ENCODE data around the gene CD2. TPM values are rescaled to one million over a fixed set of nuclear protein-coding genes. Genes with fewer than 3 reads are reported as not detected.

CD2 gene
- total and polyA plus RNA-seq, 2 donors (not counting 3 experiments of a cell fraction or from before 2014, with no cell fraction given): not detected

DNA sequence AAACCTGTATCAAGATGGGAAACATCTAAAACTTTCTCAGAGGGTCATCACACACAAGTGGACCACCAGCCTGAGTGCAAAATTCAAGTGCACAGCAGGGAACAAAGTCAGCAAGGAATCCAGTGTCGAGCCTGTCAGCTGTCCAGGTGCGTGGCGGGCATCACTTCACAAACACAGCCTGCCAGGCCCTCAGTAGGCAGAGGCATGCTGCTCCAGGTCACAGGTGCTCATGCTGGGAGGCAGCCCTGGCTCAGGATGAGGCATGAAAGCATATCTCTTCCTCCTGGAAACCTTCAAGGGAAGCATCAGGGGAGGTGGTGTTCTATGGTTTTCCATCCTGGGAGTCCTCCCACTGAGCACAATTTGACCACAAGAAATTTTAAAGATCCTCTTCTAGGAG is 6.3 kb downstream of the CD2 start:
- Histone ChIP-seq H2AFZ (ENCODE audit: low read depth, low read length) (no peak overlapping the region), H3K4me3 (replicated peaks in 1 of 3; ENCODE audit: insufficient read depth in 1 of 3, low read depth in 1 of 3, low read length in 3 of 3) (no peak overlapping the region), H3K36me3 (ENCODE audit: control insufficient read depth in 2 of 2, extremely low read depth in 1 of 2, insufficient read depth in 2 of 2, low read length in 2 of 2) (no peaks in the 10 kb centered on the region), H3K27me3 (ENCODE audit: control insufficient read depth in 2 of 2, insufficient read depth in 2 of 2, low read length in 2 of 2) (no peaks in the 10 kb centered on the region), H3K9me1 (replicated peaks; ENCODE audit: control insufficient read depth, extremely low read depth, insufficient read depth, low read length) (no peaks in the 10 kb centered on the region), H3K4me2 (ENCODE audit: insufficient read depth, low read length) (no peak overlapping the region), H3K9me3 (replicated peaks; ENCODE audit: control insufficient read depth, insufficient read depth, low read length) (no peaks in the 10 kb centered on the region), H3K79me2 (ENCODE audit: control insufficient read depth, insufficient read depth, low read length) (no peaks in the 10 kb centered on the region), H4K20me1 (replicated peaks; ENCODE audit: control insufficient read depth, extremely low read depth, insufficient read depth, low read length) (no peaks in the 10 kb centered on the region), H3K4me1 (ENCODE audit: control insufficient read depth, extremely low read depth, insufficient read depth, low read length) (no peaks in the 10 kb centered on the region), H3K9ac (replicated peaks; ENCODE audit: extremely low read depth, insufficient read depth, low read length) (no peak overlapping the region), H3K27ac (ENCODE audit: insufficient read depth, low read depth, low read length) (no peak overlapping the region)
- intact Hi-C loops (cut with micrococcal nuclease): no loop called here
- dilution Hi-C loops (cut with MboI; ENCODE audit: extremely low pct_ligation_motif_present, low sequenced_read_pairs): no loop called here
- DNase-seq (ENCODE audit: low read depth, low spot score): no peak
- ChIA-PET POLR2A (no interaction called here), CTCF (interaction anchor here (1.0 kb wide), 2 partner anchors 9 to 23 kb away, joined by 3 to 6 read pairs; no protein-coding TSS in a partner anchor)
- FAIRE-seq: no peak
- no peak for TF ChIP-seq FOS (IDR thresholded peaks at IDR 0.05; ENCODE audit: borderline replicate concordance, insufficient read depth, low read length)
- no peak for TF ChIP-seq GATA2 (IDR thresholded peaks at IDR 0.05; ENCODE audit: insufficient read depth, insufficient read length, low read depth, low read length)
- TF ChIP-seq EZH2 (IDR thresholded peaks at IDR 0.05; ENCODE audit: borderline replicate concordance, low read depth, low read length, severe bottlenecking): no peak
- TF ChIP-seq POLR2AphosphoS5 (IDR thresholded peaks at IDR 0.05; ENCODE audit: insufficient read depth, low read depth, low read length): no peak
- no peak for TF ChIP-seq MYC (IDR thresholded peaks at IDR 0.05; ENCODE audit: low read depth, low read length)
- TF ChIP-seq MAX (IDR thresholded peaks at IDR 0.05; ENCODE audit: insufficient read depth, insufficient read length): no peak
- no peak for TF ChIP-seq POLR2A (IDR thresholded peaks at IDR 0.05; ENCODE audit: low read depth, low read length)
- no peak for TF ChIP-seq JUN (IDR thresholded peaks at IDR 0.05; ENCODE audit: borderline replicate concordance, insufficient read depth, insufficient read length, low read depth)
- TF ChIP-seq, protein P1, sequence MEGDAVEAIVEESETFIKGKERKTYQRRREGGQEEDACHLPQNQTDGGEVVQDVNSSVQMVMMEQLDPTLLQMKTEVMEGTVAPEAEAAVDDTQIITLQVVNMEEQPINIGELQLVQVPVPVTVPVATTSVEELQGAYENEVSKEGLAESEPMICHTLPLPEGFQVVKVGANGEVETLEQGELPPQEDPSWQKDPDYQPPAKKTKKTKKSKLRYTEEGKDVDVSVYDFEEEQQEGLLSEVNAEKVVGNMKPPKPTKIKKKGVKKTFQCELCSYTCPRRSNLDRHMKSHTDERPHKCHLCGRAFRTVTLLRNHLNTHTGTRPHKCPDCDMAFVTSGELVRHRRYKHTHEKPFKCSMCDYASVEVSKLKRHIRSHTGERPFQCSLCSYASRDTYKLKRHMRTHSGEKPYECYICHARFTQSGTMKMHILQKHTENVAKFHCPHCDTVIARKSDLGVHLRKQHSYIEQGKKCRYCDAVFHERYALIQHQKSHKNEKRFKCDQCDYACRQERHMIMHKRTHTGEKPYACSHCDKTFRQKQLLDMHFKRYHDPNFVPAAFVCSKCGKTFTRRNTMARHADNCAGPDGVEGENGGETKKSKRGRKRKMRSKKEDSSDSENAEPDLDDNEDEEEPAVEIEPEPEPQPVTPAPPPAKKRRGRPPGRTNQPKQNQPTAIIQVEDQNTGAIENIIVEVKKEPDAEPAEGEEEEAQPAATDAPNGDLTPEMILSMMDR (IDR thresholded peaks at IDR 0.05; ENCODE audit: extremely low read depth in 1 of 2, insufficient read depth in 1 of 2, low read depth in 1 of 2, low read length in 2 of 2): no peak
- BruUV-seq (replicated peaks): no TSS peak
